Amniotic epithelial cell (primary cell): Measurements from ENCODE around the gene C1orf21.
A peak's percentile ranks its signal among the peaks of the same experiment; 100 is the strongest.

Experiments
- DNase-seq: peaks from one replicate; pipeline ENCODE4 v3.0.0-alpha.2; 2010; ENCODE audit warnings: low read depth

C1orf21 gene

GRCh38 chr1:184387476-184388318, 868 bp downstream of the C1orf21 start:
- no peak for DNase-seq

DNA sequence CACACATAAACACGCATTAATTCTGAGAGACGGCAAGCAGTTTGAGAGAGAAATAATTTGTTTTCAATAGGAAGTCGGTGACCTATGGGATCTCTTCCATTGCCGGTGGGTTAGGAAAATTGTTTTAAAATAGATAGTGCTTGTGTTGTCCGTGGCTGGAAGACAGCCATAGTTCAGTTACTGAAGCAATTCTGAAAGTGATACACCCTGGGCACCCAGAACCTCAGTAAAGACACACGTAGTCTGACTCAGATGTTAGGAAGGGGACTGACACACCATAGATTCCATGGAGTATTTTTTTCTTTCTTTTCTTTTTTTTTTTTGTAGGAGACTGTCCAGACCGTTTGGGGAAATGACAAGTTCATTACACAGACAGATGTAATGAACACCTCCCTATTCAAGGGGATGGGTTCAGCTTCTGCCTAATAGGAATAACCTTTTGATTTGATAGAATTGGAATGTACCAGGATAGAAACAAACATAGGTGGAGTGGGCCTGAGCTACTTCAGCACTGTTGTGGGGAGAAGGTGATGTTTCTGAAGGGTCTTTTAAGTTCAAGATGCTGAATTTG, 1.6 kb downstream of the C1orf21 start:
- peak; percentile 79 for DNase-seq

DNA sequence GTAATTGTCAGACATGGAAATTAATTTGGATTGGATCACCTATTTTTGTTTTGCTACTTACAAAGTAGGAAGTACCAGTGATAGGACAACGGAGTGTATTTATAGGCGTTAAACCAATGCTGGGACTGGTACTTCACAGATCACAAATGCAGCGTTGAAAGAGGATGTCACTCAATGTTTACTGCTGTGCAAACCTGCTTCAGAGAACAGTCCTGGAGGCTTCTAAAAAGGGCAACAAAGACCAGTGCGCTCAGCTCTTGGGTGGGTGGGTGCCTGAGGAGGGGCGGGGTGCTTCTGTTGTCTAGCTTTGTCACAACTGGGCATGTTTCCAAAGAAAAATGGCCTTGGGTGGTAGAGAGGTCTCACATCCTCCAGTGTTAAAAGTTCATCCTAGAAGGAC, 2.1 kb downstream of the C1orf21 start:
- DNase-seq, result no peak

DNA sequence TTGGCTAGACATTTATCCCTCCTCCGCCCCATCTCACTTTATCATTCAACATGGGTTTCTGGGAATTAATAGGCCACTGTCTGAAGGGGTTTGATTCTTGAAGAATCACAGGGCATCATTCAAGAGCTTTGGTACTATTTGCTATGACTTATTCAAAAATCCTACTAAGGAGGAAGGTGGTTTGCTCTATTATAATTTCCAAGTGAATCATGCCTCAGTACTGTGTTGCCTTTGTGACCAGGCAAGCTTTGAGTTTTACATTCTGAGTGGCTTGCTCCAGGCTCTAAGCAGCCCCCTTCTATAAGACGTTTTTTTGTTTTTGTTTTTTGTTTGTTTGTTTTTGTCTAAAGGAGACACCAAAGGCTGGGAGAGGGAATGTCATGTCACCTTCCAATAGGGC, 2.6 kb downstream of the C1orf21 start:
- DNase-seq, result no peak

DNA sequence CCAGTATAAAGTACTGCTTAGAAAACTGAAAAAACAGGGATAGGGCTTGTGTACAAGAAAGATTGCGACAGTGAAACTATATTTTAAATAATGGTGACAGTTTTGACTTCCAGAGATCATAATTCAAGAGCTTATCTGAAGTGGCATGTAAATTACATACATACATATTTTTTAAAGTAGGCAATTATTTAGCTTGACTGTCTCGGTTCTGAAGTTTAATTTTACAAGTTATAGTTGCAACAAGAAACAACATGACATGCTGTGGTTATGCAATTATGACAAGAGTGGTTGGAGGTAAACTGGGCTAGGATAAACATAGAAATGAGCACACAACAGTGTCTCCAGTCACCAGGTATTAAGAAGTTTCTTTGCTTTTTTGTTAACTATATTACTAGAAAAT, 4.1 kb downstream of the C1orf21 start:
- peak; percentile 79 for DNase-seq

DNA sequence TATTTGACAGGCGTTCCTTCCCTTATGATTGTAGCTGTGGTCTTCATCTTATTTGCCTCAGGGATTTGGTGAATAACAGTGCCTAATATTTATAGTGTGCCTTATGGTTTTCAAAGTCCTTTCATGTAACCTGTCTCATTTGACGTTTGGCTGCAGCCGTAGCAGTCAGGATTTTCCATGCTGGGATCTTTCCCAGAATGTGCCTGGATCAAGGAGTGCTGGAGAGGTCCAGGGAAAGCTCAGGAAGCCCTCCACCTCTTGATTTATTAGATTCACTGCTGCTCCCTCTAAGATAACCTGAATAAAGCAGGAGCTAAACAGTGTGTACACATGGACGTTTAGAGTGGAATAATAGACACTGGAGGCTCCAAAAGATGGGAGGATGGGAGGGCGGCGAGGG, 5.2 kb downstream of the C1orf21 start:
- DNase-seq, result no peak

DNA sequence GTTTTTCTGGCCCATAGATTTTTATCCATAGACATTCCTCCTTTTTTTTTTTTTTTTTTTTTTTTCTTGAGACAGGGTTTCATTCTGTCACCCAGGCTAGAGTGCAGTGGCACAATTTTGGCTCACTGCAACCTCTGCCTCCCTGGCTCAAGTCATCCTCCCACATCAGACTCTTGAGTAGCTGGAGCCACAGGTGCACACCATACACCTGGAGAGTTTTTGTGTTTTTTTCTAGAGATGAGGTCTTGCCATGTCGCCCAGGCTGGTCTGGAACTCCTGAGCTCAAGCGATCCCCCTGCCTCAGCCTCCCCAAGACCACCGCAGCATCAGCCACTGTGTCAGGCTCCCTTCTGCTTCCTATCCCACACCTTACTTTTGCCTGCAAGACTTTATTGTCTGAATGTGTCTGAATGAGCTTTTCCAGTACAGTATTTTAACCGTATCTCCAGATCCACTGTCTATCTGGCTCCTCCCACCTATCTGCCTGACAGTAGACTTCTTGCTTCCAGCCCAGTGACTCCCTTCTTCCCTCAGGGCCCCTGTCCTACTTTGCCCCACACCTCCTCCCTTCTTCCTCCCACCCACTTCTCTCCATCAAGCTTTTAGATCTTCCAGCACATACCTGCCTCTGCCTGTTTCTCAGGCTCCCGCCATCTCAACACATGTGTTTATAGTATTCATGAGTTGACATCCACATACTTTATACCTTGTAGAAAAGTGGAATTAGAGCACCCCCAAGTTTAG, 6.1 kb downstream of the C1orf21 start:
- DNase-seq, result no peak

- no peak for DNase-seq
Observed at GRCh38 chr1:184393962-184394361, 7.1 kb downstream of the C1orf21 start.

GRCh38 chr1:184395370-184395769, 8.5 kb downstream of the C1orf21 start:
- DNase-seq, result no peak

GRCh38 chr1:184395937-184396480, 9.2 kb downstream of the C1orf21 start:
- no peak for DNase-seq

DNA sequence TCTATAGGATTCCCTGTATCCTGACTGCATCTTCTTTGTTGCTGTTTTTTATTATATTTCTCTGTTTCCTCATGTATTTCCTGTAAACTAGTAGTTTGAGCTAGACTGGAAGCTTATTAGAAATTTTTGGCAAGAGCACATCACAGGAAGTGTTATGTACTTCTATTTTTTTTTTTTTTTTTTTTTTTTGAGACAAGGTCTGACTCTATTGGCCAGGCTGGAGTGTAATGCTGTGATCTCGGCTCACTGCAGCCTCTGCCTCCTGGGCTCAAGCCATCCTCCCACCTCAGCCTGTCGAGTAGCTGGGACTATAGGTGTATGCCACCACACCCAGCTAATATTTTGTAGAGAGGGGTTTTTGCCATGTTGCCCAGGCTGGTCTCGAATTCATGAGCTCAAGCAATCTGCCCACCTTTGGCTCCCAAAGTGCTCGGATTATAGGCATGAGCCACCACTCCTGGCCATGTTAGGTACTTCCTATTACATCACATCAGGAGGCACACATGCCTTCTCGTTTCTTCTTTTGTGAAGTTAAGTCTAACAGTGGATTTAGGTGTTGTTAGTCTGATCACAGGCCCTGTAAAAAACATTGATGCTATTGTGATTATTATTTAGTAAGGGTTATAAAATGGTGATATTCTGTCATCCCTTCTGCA, 12.5 kb downstream of the C1orf21 start:
- DNase-seq, result no peak

DNA sequence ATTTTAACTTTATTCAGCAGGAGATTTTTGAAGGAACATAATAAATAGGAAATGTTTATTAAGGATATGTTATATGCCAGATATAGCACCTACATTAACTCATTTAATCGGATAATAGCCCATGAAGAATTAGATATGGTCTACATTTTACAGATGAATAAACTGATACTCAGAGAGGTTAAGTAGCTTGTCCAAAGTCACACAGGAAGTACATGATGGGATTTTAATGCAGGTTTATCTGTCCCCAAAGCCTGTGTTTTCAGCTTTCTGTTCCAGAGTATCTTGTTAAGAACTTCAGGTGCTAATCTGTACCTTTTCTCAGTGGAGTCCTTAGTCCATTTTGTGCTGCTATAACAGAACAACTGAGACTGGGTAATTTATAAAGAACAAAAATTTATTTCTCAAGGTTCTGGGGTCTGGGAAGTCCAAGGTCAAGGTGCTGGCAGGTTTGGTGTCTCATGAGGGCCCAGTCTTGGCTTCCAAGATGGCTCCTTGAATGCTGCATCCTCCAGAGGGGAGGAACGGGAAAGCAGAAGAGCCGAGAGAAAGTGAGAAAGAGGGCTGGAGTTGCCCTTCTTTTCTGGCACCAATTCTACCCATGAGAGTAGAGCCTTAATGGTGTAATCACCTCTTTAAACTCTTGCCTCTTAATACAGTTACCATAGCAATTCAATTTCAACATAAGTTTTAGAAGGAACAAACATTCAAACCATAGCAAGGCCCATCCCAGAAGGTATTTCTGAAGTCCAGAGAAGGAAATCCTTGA, 17.3 kb downstream of the C1orf21 start:
- no peak for DNase-seq

- no peak for DNase-seq
Observed at GRCh38 chr1:184404727-184405027, 17.8 kb downstream of the C1orf21 start.

DNA sequence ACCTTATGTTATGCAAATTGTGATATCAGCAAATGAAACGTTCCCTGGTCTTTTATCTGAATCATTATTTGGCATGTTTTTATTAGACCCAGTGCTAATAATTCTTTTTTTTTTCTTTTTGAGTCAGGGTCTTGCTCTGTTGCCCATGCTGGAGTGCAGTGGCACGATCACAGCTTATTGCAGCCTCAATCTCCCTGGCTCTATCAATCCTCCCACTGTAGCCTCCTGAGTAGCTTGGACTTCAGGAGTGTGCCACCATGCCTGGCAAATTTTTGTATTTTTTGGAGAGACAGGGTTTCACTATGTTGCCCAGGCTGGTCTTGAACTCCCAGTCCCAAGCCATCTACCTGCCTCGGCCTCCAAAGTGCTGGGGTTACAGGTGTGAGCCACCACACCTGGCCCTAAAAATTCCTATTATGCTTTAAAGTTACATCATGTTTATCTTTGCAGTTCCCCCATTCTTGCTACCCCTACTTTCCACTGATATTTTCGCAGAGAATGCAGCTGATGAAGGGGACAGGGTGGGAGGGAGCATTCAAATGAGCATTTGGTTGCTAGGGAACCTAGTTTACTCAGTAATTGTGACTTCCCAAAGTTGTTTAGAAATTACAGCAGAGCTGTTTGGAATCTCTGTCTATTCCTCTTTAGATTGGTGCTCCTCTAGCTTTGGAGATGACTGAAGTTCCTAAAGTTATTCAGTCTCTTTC, 18.4 kb downstream of the C1orf21 start:
- DNase-seq, result no peak

GRCh38 chr1:184405801-184406142, 18.9 kb downstream of the C1orf21 start:
- no peak for DNase-seq

DNA sequence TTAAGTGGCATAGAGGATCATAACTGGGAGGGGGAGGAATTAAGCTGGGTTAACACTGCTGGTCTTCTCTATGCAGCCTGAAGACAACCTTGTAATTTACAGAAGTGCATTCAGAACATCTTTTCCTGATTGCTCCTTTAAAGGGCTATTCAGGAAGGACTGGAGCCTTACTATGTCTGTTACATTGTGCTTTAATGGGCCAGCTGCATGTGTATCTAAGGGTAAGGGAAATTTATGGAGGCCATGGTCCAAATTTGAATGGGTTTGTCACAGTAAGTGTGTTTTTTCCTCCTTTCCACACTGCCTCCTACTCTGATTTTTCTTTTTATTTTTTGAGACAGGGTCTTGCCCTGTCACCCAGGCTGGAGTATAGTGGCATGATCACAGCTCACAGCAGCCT, 19.6 kb downstream of the C1orf21 start:
- DNase-seq, result no peak

GRCh38 chr1:184407816-184408510, 21.1 kb downstream of the C1orf21 start:
- peak; percentile 53 for DNase-seq

- no peak for DNase-seq
Observed at GRCh38 chr1:184408580-184408979, 21.8 kb downstream of the C1orf21 start.

GRCh38 chr1:184409011-184409410, 22.2 kb downstream of the C1orf21 start:
- DNase-seq, result no peak

DNA sequence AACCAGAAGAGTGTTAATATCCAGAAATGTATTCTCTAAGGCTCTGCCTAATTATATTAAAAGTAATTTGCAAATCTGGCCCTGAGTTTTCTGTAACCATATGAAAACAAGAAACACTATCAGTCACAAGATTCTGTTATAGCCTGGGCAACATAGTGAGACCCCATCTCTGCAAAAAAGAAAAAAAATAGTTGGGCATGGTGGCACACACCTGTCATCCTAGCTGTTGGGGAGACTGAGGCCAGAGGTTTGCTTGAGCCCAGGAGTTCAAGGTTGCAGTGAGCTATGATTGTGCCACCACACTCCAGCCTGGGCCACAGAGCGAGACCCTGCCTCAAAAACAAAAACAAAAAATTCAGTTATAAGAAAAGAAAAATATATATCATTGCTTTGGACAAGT, 25.6 kb downstream of the C1orf21 start:
- DNase-seq, result no peak

- no peak for DNase-seq
Observed at GRCh38 chr1:184416481-184416880, 29.7 kb downstream of the C1orf21 start.
